ENCODE results near the gene TENM3. TPM values are rescaled to one million over a fixed set of nuclear protein-coding genes. Genes with fewer than 3 reads are reported as not detected.

Gene TENM3
- total RNA-seq, 4 donors from 2014 or later, result 0.18 to 9.4 (median 1.5) TPM

DNA sequence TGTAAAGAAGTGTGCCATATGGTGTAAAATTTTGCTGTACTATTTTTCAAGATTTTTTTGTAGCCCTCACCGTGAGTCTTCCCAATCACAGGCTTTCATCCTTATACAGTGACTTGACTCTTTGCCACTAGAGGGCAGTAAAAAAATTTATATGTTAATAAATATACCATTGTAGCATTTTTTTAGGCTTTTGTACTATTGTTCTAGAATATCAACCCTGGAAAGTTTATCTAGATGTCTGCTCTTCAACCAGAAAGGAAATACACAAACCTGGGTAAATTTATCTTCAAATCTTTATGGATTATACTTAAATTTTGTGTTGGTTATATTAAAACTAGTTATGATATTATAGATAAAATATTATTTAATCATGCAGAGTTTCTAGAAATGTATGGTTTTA is 235.3 kb downstream of the TENM3 start:
- TF ChIP-seq, protein P1, sequence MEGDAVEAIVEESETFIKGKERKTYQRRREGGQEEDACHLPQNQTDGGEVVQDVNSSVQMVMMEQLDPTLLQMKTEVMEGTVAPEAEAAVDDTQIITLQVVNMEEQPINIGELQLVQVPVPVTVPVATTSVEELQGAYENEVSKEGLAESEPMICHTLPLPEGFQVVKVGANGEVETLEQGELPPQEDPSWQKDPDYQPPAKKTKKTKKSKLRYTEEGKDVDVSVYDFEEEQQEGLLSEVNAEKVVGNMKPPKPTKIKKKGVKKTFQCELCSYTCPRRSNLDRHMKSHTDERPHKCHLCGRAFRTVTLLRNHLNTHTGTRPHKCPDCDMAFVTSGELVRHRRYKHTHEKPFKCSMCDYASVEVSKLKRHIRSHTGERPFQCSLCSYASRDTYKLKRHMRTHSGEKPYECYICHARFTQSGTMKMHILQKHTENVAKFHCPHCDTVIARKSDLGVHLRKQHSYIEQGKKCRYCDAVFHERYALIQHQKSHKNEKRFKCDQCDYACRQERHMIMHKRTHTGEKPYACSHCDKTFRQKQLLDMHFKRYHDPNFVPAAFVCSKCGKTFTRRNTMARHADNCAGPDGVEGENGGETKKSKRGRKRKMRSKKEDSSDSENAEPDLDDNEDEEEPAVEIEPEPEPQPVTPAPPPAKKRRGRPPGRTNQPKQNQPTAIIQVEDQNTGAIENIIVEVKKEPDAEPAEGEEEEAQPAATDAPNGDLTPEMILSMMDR (IDR thresholded peaks at IDR 0.05), result peak in 5 of 6 experiments; percentile 37 to 65 (median 51)
- no peak for TF ChIP-seq POLR2A (IDR thresholded peaks at IDR 0.05)
- H3K36me3 ChIP-seq, result no peaks in the 10 kb centered on the region
- no peak for DNase-seq
- no peaks in the 10 kb centered on the region for H3K4me1 ChIP-seq
- no peak overlapping the region for H3K27ac ChIP-seq
- no peaks in the 10 kb centered on the region for H3K9me3 ChIP-seq
- H3K4me3 ChIP-seq, result no peak overlapping the region
- no peaks in the 10 kb centered on the region for H3K27me3 ChIP-seq

DNA sequence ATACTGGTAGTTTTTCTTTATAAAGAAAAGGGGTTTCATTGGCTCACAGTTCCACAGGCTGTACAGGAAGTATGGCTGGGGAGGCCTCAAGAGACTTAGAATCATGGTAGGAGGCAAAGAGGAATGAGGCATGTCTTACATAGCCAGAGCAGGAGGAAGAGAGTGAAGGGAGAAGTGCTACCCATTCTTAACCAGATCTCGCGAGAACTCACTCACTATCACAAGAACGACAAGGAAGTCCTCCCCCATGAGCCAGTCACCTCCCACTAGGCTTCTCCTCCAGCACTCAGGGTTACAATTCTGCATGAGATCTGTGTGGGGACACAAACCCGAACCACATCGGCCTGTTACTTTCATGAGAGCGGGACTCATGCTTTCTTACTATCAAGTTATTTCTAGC is 240.5 kb downstream of the TENM3 start:
- TF ChIP-seq, protein P1 (IDR thresholded peaks at IDR 0.05), result no peak
- no peak for TF ChIP-seq POLR2A (IDR thresholded peaks at IDR 0.05)
- no peak for DNase-seq
- Histone ChIP-seq H3K27ac (no peak overlapping the region), H3K9me3 (no peaks in the 10 kb centered on the region), H3K36me3 (no peaks in the 10 kb centered on the region), H3K4me1 (no peaks in the 10 kb centered on the region), H3K4me3 (no peak overlapping the region), H3K27me3 (no peaks in the 10 kb centered on the region)

DNA sequence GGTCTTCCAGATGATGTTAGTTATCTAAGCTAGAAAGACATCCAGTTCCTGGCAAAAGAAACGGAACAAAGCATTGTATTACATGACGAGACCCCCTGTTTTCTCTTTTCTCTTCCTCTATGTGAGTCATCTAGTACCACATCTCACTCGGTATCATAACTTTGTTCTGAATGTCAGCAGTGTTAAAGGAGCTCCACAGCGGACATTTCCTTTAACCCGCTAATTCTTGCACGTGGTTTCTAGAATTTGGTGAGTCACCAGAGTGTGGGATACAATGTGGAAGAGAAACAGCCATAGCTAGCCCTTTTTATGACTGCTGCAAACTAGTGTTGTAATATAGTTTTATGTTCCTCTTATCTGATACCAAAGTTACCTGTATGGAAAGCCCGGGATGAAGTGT is 243.7 kb downstream of the TENM3 start:
- Histone ChIP-seq H3K9me3 (no peaks in the 10 kb centered on the region), H3K27ac (no peak overlapping the region), H3K4me3 (no peak overlapping the region), H3K27me3 (no peaks in the 10 kb centered on the region), H3K4me1 (no peaks in the 10 kb centered on the region), H3K36me3 (no peaks in the 10 kb centered on the region)
- no peak for DNase-seq
- TF ChIP-seq POLR2A (IDR thresholded peaks at IDR 0.05), result no peak
- TF ChIP-seq, protein P1 (IDR thresholded peaks at IDR 0.05), result no peak

DNA sequence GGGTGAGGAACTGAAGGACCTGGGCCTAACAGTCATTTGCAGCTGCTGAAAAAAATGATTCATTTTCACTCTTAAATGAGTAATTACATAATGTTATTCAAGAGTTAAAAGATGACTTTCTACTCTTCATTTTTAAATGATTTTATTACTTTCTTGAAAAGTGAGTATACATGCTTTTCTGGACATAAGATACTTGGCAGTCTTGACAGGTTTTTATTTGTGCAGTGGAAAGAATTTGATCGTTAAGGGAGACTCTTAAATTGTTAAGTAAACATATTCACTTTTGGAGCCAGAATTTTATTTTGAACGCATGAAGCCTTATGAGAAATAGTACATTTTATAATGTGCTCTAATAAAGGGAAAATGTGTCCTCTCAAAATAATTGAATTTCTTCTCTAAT is 245.7 kb downstream of the TENM3 start:
- H3K4me3 ChIP-seq, result no peak overlapping the region
- H3K9me3 ChIP-seq, result no peaks in the 10 kb centered on the region
- no peaks in the 10 kb centered on the region for H3K36me3 ChIP-seq
- H3K27ac ChIP-seq, result no peak overlapping the region
- DNase-seq, result no peak
- no peaks in the 10 kb centered on the region for H3K27me3 ChIP-seq
- H3K4me1 ChIP-seq, result no peaks in the 10 kb centered on the region
- TF ChIP-seq, protein P1 (IDR thresholded peaks at IDR 0.05), result no peak
- no peak for TF ChIP-seq POLR2A (IDR thresholded peaks at IDR 0.05)

DNA sequence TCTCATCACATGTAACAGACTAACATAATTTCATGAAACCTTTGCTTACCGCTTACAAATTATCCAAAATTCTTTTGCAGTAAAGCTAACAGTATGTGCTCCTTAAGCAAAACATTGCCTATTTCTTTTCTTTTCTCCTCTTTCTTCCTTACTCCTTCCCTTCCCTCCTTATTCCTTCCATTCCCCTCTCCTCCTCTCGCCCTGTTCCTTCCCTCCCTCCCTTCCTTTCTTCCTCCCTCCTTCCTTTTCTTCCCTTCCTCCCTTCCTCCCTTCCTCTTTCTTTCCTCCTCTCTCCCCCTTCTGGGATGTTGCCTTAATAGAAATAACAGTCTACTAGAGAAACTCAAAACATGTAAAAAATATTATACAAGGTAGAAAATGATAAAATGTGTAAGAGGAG is 246.4 kb downstream of the TENM3 start:
- TF ChIP-seq, protein P1 (IDR thresholded peaks at IDR 0.05), result no peak
- TF ChIP-seq POLR2A (IDR thresholded peaks at IDR 0.05), result no peak
- Histone ChIP-seq H3K4me1 (no peaks in the 10 kb centered on the region), H3K9me3 (no peaks in the 10 kb centered on the region), H3K4me3 (no peak overlapping the region), H3K36me3 (no peaks in the 10 kb centered on the region), H3K27me3 (no peaks in the 10 kb centered on the region), H3K27ac (no peak overlapping the region)
- DNase-seq, result no peak

DNA sequence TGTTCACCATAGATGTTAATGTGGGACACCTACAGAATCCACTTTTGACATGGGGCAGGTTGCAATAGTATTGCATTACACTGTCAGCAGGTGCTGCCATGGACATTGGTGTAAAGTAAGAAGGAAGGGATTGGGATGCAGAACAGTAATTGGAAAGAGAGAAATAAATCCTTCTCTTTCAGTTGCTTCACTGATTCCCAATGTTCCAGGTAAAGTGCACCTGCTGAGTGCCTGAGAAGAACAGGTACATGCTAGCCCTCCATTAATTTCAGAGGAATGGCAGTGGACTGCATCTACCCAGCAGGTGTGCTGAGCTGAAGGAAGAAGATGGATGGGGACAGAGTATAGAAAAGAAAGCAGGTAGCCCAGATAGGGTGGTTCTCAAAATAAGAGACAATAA is 248.5 kb downstream of the TENM3 start:
- Histone ChIP-seq H3K27me3 (no peaks in the 10 kb centered on the region), H3K4me3 (no peak overlapping the region), H3K36me3 (no peaks in the 10 kb centered on the region), H3K4me1 (no peaks in the 10 kb centered on the region), H3K27ac (no peak overlapping the region), H3K9me3 (no peaks in the 10 kb centered on the region)
- TF ChIP-seq, protein P1 (IDR thresholded peaks at IDR 0.05), result no peak
- TF ChIP-seq POLR2A (IDR thresholded peaks at IDR 0.05), result no peak
- no peak for DNase-seq

Data from Peyer's patch (tissue), 4 donors.